GM19239 (cell line): ENCODE measurements around the gene RNASEL.
"Not testable (repeated sequence)": the region's sequence is repeated elsewhere in the genome, so short reads cannot be mapped to it uniquely, and the experiment has no call there.

Experiments
- DNase-seq: peaks from one replicate; pipeline ENCODE4 v3.0.0; 2011; ENCODE audit warnings: low spot score; ENCODE audit not compliant: insufficient read length
- FAIRE-seq: peaks from 2 replicates; lab custom pipeline; 2011; peaks lifted over from hg19 to GRCh38; lab: Jason Lieb, UNC

Gene RNASEL

GRCh38 chr1:182588500-182589396 is at the start of gene RNASEL:
Gene RNASEL (minus strand): TSS chr1:182589256. CDS start chr1:182586806, 2,450 bp downstream.
- DNase-seq (peak; percentile 48), FAIRE-seq (peak; percentile 95)

- DNase-seq (no peak), FAIRE-seq (no peak)
Observed at GRCh38 chr1:182637769-182638168, 48.7 kb upstream of the RNASEL start.

- FAIRE-seq = no peak
- no peak for DNase-seq
Observed at GRCh38 chr1:182635871-182636270, 46.8 kb upstream of the RNASEL start.

- DNase-seq (no peak), FAIRE-seq (no peak)
Observed at GRCh38 chr1:182634306-182635072, 45.4 kb upstream of the RNASEL start.

GRCh38 chr1:182633657-182634281 is 44.7 kb upstream of the RNASEL start:
- FAIRE-seq = no peak
- DNase-seq = no peak

GRCh38 chr1:182633031-182633430 is 44.0 kb upstream of the RNASEL start:
- DNase-seq (no peak), FAIRE-seq (peak; percentile 78)

GRCh38 chr1:182632441-182632857 is 43.4 kb upstream of the RNASEL start:
- not testable (repeated sequence) for FAIRE-seq, DNase-seq

GRCh38 chr1:182631954-182632353 is 42.9 kb upstream of the RNASEL start:
- no peak for DNase-seq
- FAIRE-seq = peak; percentile 77

- DNase-seq (no peak), FAIRE-seq (peak; percentile 21)
Observed at GRCh38 chr1:182631053-182631677, 42.1 kb upstream of the RNASEL start.

- FAIRE-seq = peak; percentile 49
Observed at GRCh38 chr1:182630586-182630985, 41.5 kb upstream of the RNASEL start.

GRCh38 chr1:182629499-182630096 is 40.5 kb upstream of the RNASEL start:
- DNase-seq (no peak), FAIRE-seq (peak; percentile 84)

More at GRCh38 chr1:182630586-182630985, 41.5 kb upstream of the RNASEL start:
- DNase-seq = no peak

- FAIRE-seq (no peak), DNase-seq (no peak)
Observed at GRCh38 chr1:182629080-182629479, 40.0 kb upstream of the RNASEL start.

- FAIRE-seq (no peak), DNase-seq (no peak)
Observed at GRCh38 chr1:182628657-182629056, 39.6 kb upstream of the RNASEL start.

GRCh38 chr1:182627622-182628021 is 38.6 kb upstream of the RNASEL start:
- DNase-seq (no peak), FAIRE-seq (no peak)

- DNase-seq = no peak
- no peak for FAIRE-seq
Observed at GRCh38 chr1:182626527-182626926, 37.5 kb upstream of the RNASEL start.

GRCh38 chr1:182625719-182626504 is 36.9 kb upstream of the RNASEL start:
- DNase-seq (no peak), FAIRE-seq (peak; percentile 77)

- FAIRE-seq = peak; percentile 74
- no peak for DNase-seq
Observed at GRCh38 chr1:182625024-182625423, 36.0 kb upstream of the RNASEL start.

- no peak for FAIRE-seq
- no peak for DNase-seq
Observed at GRCh38 chr1:182624577-182624976, 35.5 kb upstream of the RNASEL start.
